Neural cell (in vitro differentiated cells): ENCODE results near the gene MRPL37. TPM values are rescaled to one million over a fixed set of nuclear protein-coding genes. Genes with fewer than 3 reads are reported as not detected.
"Not testable (repeated sequence)": the region's sequence is repeated elsewhere in the genome, so short reads cannot be mapped to it uniquely, and the experiment has no call there.

Experiments
- H2AFZ ChIP-seq: fragments of 200-600, 300-800 bp; sonication (generic), shearing (Covaris generic); 2 replicates; pipeline ENCODE4 v1.6.0; 2014; ENCODE audit warnings: low read depth, mild to moderate bottlenecking, antibody characterized with exemption, low read length, moderate library complexity
- H3F3A ChIP-seq: fragments of 200-600 bp; shearing (Covaris generic); 2 replicates; pipeline ENCODE4 v1.6.1; 2016; ENCODE audit warnings: mild to moderate bottlenecking, moderate library complexity, mixed read lengths, antibody characterized with exemption, low read length; ENCODE audit not compliant: insufficient read depth, poor library complexity, severe bottlenecking
- H3K27ac ChIP-seq: fragments of 200-600, 300-800 bp; sonication (generic), shearing (Covaris generic); 2 replicates; pipeline ENCODE4 v1.5.1; 2014; ENCODE audit warnings: mild to moderate bottlenecking, low read length, moderate library complexity
- H3K27me3 ChIP-seq: fragments of 300-800, 200-600 bp; sonication (generic), shearing (Covaris generic); 2 replicates; pipeline ENCODE4 v1.6.0; 2014; ENCODE audit warnings: mild to moderate bottlenecking, low read depth, low read length, moderate library complexity; ENCODE audit not compliant: insufficient read depth
- H3K36me3 ChIP-seq: fragments of 300-800, 200-600 bp; sonication (generic), shearing (Covaris generic); 2 replicates; pipeline ENCODE4 v1.5.1; 2014; ENCODE audit warnings: mild to moderate bottlenecking, antibody characterized with exemption, low read length, moderate library complexity; ENCODE audit not compliant: insufficient read depth
- H3K4me2 ChIP-seq: fragments of 300-800, 200-600 bp; sonication (generic), shearing (Covaris generic); 2 replicates; pipeline ENCODE4 v1.6.0; 2014; ENCODE audit warnings: mild to moderate bottlenecking, low read length
- H3K4me3 ChIP-seq: fragments of 300-800, 200-600 bp; sonication (generic), shearing (Covaris generic); 2 replicates; pipeline ENCODE4 v1.5.1; 2014; ENCODE audit warnings: mild to moderate bottlenecking, low read length, moderate library complexity
- H3K79me2 ChIP-seq: fragments of 200-600 bp; shearing (Covaris generic); replicated peaks from 2 replicates; pipeline ENCODE4 v1.6.0; 2014; ENCODE audit warnings: mild to moderate bottlenecking, low read length, moderate library complexity; ENCODE audit not compliant: insufficient read depth
- H3K9ac ChIP-seq: fragments of 300-800, 200-600 bp; sonication (generic), shearing (Covaris generic); 2 replicates; pipeline ENCODE4 v1.6.1; 2016; ENCODE audit warnings: mild to moderate bottlenecking, low read length, mixed read lengths
- H3K9me2 ChIP-seq: fragments of 200-600 bp; shearing (Covaris generic); 2 replicates; pipeline ENCODE4 v1.6.1; 2016; ENCODE audit warnings: mild to moderate bottlenecking, low read length, mixed read lengths; ENCODE audit not compliant: insufficient read depth
- H3K9me3 ChIP-seq: fragments of 200-600, 300-800 bp; sonication (generic), shearing (Covaris generic); 2 replicates; pipeline ENCODE4 v1.6.1; 2016; ENCODE audit warnings: mild to moderate bottlenecking, mixed run types, low read length, moderate library complexity, mixed read lengths
- H4K20me1 ChIP-seq: fragments of 200-600 bp; shearing (Covaris generic); 2 replicates; pipeline ENCODE4 v1.6.1; 2016; ENCODE audit warnings: mild to moderate bottlenecking, mixed run types; ENCODE audit not compliant: insufficient read depth
- CTCF ChIP-seq: fragments of 450-650 bp; IDR thresholded peaks from 2 replicates; pipeline ENCODE4 v1.5.1; 2014; ENCODE audit warnings: antibody characterized with exemption, mild to moderate bottlenecking, moderate library complexity; ENCODE audit not compliant: poor library complexity, severe bottlenecking
- EP300 ChIP-seq: fragments of 450-650 bp; conservative IDR thresholded peaks from 2 replicates; pipeline ENCODE4 v1.6.1; 2014; ENCODE audit warnings: antibody characterized with exemption, mild to moderate bottlenecking, moderate library complexity; ENCODE audit not compliant: poor library complexity, severe bottlenecking
- EZH2 ChIP-seq: fragments of 200-600, 300-800 bp; shearing (Covaris generic), sonication (generic); IDR thresholded peaks from 2 replicates; pipeline ENCODE4 v1.6.1; 2014; ENCODE audit warnings: antibody characterized with exemption, low read length, borderline replicate concordance, mild to moderate bottlenecking; ENCODE audit not compliant: insufficient read depth, poor library complexity, severe bottlenecking
- MXI1 ChIP-seq: fragments of 450-650 bp; conservative IDR thresholded peaks from 2 replicates; pipeline ENCODE4 v1.6.1; 2014; ENCODE audit warnings: antibody characterized with exemption, mild to moderate bottlenecking; ENCODE audit not compliant: poor library complexity, severe bottlenecking
- POLR2AphosphoS5 ChIP-seq: IDR thresholded peaks from 2 replicates; pipeline ENCODE4 v1.6.1; 2012
- RAD21 ChIP-seq: fragments of 450-650 bp; conservative IDR thresholded peaks from 2 replicates; pipeline ENCODE4 v1.6.1; 2014; ENCODE audit warnings: antibody characterized with exemption, mild to moderate bottlenecking, moderate library complexity
- SMC3 ChIP-seq: fragments of 450-650 bp; conservative IDR thresholded peaks from 2 replicates; pipeline ENCODE4 v1.6.1; 2014; ENCODE audit warnings: antibody characterized with exemption, mild to moderate bottlenecking, moderate library complexity; ENCODE audit not compliant: poor library complexity
- TAF1 ChIP-seq: IDR thresholded peaks from 2 replicates; pipeline ENCODE4 v1.6.1; 2012; ENCODE audit warnings: low read depth
- polyA plus RNA-seq: library from polyadenylated mRNA; depleted of rRNA; stranded (reverse); fragments of >200 nt; gene quantifications from 2 replicates; pipeline ENCODE4 v1.2.3, GENCODE V29; 2014
- TF ChIP-seq, protein P1 (sequence below): IDR thresholded peaks from 2 replicates; pipeline ENCODE4 v1.6.1; 2012; ENCODE audit warnings: borderline replicate concordance

The MRPL37 gene
- polyA plus RNA-seq, 1 donor from 2014 or later = 24.3 TPM

DNA sequence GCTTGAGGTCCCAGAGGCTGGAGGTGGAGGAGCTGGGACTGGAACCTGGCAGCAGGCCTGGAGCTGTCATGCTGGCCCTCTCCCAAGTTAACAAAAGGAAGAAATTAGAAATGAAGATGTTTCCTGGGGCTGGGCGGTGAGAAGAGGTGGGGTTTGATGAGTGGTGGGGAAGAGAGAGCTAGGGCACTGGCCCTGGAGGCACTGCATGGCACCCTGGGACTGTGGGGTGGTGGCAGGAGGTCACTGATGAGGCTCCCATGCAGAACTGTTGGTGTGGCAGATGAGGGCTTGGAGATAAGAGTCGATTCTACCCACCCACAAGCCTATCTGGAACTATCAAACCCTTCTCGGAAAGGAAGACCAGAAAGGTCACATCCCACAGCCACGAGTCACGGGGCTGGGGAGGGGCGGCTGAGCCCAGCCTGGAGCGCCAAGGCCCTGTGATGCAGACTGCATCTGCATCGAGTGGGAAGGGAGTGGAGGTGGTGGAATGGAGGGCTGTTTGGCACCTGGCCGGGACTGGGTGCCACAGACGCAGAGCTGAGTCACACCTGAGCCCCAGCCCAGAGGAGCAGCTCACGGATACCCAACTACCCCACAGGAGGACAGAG is 29.4 kb downstream of the MRPL37 start:
- TF ChIP-seq MXI1 (no peak), EZH2 (no peak)
- Histone ChIP-seq H3K9me3 (no peaks in the 10 kb centered on the region), H2AFZ (no peak overlapping the region), H4K20me1 (no peaks in the 10 kb centered on the region), H3F3A (no peaks in the 10 kb centered on the region), H3K27me3 (no peaks in the 10 kb centered on the region), H3K9ac (no peak overlapping the region), H3K79me2 (no peaks in the 10 kb centered on the region), H3K9me2 (no peaks in the 10 kb centered on the region), H3K4me3 (no peak overlapping the region), H3K4me2 (no peak overlapping the region), H3K36me3 (peaks cover 6% of the 10 kb centered on the region), H3K27ac (no peak overlapping the region)

DNA sequence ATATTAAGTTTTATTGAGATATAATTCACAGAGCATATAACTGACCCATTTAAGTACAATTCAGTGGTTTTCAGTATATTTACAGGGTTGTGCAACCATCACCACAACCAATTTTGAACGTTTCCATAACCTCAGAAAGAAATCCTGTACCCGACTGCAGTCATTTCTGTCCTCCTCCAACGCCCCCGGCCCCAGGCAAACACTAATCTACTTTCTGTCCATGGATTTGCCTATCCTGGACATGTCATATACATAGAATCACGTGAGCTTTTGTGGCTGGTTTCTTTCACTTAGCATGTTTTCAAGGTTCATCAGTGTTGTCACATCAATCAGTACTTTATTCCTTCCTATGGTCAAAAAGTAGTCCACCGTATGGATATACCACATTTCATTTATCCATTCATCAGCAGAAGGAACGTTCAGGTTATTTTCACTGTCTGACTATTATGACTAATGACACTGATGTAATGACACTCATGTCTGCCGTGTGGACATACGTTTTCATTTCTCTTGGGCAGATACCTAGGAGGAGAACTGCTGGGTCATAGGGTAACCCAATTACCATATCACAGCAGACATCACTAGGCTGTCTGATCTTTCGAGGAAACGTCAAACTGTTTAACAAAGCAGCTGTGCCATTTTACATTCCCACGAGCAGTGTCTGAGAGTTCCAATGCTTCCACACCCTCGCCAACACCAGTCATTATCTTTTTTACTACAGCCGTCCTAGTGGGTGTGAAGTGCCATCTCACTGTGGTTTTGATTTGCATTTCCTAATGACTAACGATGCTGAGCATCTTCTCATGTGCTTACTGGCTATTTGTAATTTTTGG is 30.8 kb downstream of the MRPL37 start:
- Histone ChIP-seq H3K79me2 (no peaks in the 10 kb centered on the region), H3K4me2 (no peak overlapping the region), H3K9me3 (no peaks in the 10 kb centered on the region)

GRCh38 chr1:54233196-54233595 is 33.2 kb downstream of the MRPL37 start:
- not testable (repeated sequence) for H3K79me2 ChIP-seq, H3F3A ChIP-seq, H3K9me2 ChIP-seq, H3K27ac ChIP-seq, H3K4me2 ChIP-seq, H4K20me1 ChIP-seq, H3K9me3 ChIP-seq, H3K27me3 ChIP-seq, H3K9ac ChIP-seq, H2AFZ ChIP-seq, H3K4me3 ChIP-seq
- H3K36me3 ChIP-seq = peaks cover 17% of the 10 kb centered on the region

More for the DNA sequence above, 30.8 kb downstream of the MRPL37 start:
- TF ChIP-seq TAF1 = no peak
- TF ChIP-seq CTCF = no peak
- TF ChIP-seq EZH2 = no peak
- no peak for TF ChIP-seq SMC3
- TF ChIP-seq, protein P1, sequence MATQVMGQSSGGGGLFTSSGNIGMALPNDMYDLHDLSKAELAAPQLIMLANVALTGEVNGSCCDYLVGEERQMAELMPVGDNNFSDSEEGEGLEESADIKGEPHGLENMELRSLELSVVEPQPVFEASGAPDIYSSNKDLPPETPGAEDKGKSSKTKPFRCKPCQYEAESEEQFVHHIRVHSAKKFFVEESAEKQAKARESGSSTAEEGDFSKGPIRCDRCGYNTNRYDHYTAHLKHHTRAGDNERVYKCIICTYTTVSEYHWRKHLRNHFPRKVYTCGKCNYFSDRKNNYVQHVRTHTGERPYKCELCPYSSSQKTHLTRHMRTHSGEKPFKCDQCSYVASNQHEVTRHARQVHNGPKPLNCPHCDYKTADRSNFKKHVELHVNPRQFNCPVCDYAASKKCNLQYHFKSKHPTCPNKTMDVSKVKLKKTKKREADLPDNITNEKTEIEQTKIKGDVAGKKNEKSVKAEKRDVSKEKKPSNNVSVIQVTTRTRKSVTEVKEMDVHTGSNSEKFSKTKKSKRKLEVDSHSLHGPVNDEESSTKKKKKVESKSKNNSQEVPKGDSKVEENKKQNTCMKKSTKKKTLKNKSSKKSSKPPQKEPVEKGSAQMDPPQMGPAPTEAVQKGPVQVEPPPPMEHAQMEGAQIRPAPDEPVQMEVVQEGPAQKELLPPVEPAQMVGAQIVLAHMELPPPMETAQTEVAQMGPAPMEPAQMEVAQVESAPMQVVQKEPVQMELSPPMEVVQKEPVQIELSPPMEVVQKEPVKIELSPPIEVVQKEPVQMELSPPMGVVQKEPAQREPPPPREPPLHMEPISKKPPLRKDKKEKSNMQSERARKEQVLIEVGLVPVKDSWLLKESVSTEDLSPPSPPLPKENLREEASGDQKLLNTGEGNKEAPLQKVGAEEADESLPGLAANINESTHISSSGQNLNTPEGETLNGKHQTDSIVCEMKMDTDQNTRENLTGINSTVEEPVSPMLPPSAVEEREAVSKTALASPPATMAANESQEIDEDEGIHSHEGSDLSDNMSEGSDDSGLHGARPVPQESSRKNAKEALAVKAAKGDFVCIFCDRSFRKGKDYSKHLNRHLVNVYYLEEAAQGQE = no peak
- no peak for TF ChIP-seq RAD21
- no peak for TF ChIP-seq EP300
- TF ChIP-seq POLR2AphosphoS5 = no peak
- no peak for TF ChIP-seq MXI1
- Histone ChIP-seq H2AFZ (no peak overlapping the region), H3F3A (no peaks in the 10 kb centered on the region), H3K27me3 (no peaks in the 10 kb centered on the region), H4K20me1 (no peaks in the 10 kb centered on the region), H3K9ac (no peak overlapping the region), H3K36me3 (peaks cover 6% of the 10 kb centered on the region), H3K27ac (no peak overlapping the region), H3K4me3 (no peak overlapping the region), H3K9me2 (no peaks in the 10 kb centered on the region)
